AG04449 (cell line): Measurements from ENCODE around the gene RGL3.
"Not testable (repeated sequence)": the region's sequence is repeated elsewhere in the genome, so short reads cannot be mapped to it uniquely, and the experiment has no call there.

Experiments used
- CTCF ChIA-PET: fragments of 350-600 bp; formaldehyde crosslinking; extraction: SDS; loops from one replicate; lab custom pipeline; 2021; ENCODE audit warnings: antibody characterized with exemption; lab: Yijun Ruan, JAX
- POLR2A ChIA-PET: fragments of 400-600, 350-600 bp; formaldehyde crosslinking; extraction: SDS; loops from one replicate; lab custom pipeline; 2020; ENCODE audit warnings: antibody characterized with exemption, inconsistent platforms; lab: Yijun Ruan, JAX
- DNase-seq: peaks from one replicate; pipeline ENCODE4 v3.0.0-alpha.2; 2010; ENCODE audit warnings: low read depth, low spot score
- H3K4me3 ChIP-seq: 2 replicates; pipeline ENCODE4 v1.5.1; 2011; ENCODE audit warnings: low read depth, mild to moderate bottlenecking, control low read depth, low read length
- TF ChIP-seq, protein P1 (sequence below): IDR thresholded peaks from one replicate; pipeline ENCODE4 v1.5.1; 2011; ENCODE audit warnings: mild to moderate bottlenecking, moderate library complexity, low read length, control low read depth, inconsistent platforms; ENCODE audit not compliant: insufficient read depth; ENCODE audit errors: missing control alignments

RGL3 gene

DNA sequence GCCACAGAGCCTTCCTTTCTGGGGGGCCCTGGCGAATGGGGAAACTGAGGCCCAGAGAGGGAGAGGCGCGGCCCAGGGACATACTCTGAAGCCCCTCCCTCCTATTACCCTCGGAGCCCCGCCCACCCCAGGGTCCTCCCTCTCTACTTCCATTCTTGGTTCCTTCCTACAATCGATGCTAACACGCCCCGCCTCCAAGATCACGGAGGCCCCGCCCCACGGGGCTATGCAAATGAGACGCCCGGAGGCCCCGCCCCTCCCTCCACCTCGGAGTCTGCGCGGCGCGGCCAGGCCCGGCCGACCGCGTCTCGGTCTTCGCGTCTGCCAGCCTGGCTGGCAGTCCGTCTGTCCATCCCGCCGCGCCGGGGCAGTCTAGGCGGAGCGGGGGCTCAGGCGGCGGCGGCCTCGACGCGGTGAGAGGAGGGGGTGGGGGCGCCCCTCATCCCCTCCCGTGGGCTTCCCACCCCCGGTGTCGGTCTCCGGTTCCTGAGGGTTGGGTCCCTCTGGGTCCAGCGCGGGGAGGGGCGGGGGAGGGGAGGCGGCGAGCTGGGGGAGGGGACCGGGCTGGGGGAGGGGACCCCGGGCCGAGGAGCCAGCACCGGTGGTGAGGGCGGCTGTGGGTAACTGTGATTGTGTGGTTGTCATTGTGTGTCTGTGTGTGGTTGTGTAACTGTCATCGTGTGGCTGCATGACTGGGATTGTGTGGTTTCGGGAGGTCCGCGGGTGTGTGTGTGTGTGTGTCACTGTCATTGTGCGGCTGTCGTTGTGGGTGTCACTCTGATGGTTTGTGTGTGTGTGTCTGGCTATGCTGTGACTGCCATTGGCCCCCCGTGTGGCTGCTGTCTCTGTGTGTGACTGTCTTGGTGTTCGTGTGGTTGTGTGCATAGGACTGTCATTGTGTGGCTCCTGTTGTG lies 63.7 kb downstream of the RGL3 start, which contains the start of gene PLPPR2:
Gene PLPPR2 (plus strand): TSS at position 273 of the 914 bp plus-strand sequence. CDS start 2,242 bp downstream, outside the sequence.
- CTCF ChIA-PET, result no interaction called here
- DNase-seq, result no peak
- peak within 1 kb of the TSS; percentile 86 for H3K4me3 ChIP-seq
- POLR2A ChIA-PET, result no interaction called here
- TF ChIP-seq, protein P1, sequence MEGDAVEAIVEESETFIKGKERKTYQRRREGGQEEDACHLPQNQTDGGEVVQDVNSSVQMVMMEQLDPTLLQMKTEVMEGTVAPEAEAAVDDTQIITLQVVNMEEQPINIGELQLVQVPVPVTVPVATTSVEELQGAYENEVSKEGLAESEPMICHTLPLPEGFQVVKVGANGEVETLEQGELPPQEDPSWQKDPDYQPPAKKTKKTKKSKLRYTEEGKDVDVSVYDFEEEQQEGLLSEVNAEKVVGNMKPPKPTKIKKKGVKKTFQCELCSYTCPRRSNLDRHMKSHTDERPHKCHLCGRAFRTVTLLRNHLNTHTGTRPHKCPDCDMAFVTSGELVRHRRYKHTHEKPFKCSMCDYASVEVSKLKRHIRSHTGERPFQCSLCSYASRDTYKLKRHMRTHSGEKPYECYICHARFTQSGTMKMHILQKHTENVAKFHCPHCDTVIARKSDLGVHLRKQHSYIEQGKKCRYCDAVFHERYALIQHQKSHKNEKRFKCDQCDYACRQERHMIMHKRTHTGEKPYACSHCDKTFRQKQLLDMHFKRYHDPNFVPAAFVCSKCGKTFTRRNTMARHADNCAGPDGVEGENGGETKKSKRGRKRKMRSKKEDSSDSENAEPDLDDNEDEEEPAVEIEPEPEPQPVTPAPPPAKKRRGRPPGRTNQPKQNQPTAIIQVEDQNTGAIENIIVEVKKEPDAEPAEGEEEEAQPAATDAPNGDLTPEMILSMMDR, result no peak

DNA sequence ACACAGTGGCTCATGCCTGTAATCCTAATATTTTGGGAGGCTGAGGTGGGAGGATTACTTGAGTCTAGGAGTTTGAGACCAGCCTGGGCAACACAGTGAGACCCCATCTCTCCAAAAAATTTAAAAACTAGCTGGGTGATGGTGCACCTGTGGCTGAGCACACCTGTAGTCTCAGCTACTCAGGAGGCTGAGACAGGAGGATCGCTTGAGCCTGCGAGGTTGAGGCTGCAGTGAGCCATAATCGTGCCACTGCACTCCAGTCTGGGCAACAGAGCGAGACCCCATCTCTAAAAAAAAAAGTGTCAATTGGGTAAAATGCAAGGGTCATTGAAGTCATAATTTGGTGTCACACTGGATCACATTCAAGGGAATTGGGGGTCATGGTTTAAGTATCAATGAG lies 65.0 kb downstream of the RGL3 start:
- CTCF ChIA-PET, DNase-seq, POLR2A ChIA-PET, H3K4me3 ChIP-seq: not testable (repeated sequence)

DNA sequence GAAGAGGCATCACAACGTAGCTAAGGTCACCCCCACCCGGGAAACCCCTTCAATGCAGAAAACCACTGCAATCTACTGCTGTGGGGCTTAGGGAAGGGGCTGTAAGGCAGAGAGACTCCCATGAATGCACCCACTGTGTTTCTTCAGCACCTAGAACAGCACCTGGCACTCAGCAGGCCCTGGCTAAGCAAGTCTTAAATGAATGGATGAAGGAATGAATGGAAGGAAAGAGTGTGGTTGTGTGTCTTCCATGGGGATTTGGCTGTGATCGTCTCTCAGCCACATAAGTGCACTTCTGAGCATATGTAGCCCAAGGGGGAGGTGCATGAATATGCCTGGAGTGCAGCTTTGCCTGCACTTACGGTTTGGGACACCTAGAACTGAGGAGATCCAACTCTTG lies 69.9 kb downstream of the RGL3 start:
- no peak for DNase-seq
- CTCF ChIA-PET, result interaction anchor here (1.0 to 1.5 kb wide), 2 partner anchors 32 to 55 kb away, joined by 3 to 6 read pairs; no protein-coding TSS in a partner anchor
- POLR2A ChIA-PET, result no interaction called here
- TF ChIP-seq, protein P1, result no peak
- H3K4me3 ChIP-seq, result no peak overlapping the region

DNA sequence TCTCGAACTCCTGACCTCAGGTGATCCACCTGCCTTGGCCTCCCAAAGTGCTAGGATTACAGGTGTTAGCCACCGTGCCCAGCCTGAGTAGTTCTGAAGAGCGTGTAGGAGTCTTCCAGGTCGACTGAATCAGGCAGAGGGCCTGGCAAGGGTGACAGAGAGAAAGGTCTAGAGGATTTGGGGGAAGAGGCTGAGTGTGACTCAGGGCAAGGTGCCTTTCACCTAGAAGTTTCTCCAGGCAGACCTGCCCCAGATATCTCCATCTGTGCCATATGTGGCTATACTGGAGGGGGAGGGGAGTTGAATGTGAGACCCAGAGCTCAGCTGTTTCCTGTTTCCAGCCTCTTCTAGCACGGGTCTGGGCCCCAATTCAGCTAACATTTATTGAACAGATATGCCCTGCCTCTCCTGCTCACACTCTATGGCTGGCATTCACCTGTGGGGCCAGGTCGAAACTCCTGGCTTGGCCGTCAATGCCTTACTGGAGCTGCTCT lies 71.5 kb downstream of the RGL3 start:
- TF ChIP-seq, protein P1, result no peak
- H3K4me3 ChIP-seq, result no peak overlapping the region
- POLR2A ChIA-PET, result no interaction called here
- CTCF ChIA-PET, result interaction anchor here (4.3 kb wide), 1 partner anchor 33 kb away, joined by 15 read pairs; no protein-coding TSS in a partner anchor
- no peak for DNase-seq

DNA sequence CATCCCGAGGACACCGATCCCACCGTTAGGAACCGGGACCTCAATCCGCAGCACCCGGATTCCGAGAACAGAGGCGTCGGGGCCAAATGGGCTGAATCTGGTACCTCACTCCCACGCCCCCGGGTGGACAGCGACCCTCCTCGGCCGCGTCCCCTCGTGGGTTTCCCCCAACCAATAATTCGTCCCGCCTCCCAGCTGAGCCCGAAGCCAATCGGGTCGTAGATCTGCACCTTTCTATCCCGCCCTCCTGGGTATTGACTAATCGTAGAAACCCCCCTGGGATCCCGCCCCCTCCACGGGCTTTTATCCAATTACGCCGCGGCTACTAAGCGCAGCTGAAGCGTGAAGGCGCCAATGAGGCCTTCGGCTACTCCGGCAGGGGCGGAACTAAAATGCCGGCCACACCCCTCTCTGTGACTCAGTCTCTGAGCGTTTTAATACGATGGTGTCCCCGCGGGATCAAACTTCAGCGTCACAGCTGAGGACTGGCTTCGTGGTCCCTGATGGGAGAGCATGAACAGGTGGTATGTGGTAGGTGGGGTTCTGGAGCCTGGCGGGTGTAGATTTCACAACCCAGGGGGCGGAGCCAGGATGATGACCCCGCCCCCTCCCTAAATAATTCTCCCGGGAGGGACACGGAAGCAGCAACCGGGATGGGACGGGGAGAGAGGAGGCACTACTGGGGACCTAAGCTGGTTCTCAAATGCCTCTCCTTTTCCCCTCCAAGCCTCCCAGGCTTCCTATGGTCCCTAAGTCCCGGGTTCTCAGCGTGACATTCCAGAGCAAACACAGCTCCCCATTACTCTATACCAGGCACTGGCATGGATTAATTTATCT lies 72.8 kb downstream of the RGL3 start, which contains the start of the genes CCDC159 and TMEM205:
Gene CCDC159 (plus strand): TSS at position 416 of the 837 bp plus-strand sequence. CDS start 88 bp downstream, at position 504.
Gene TMEM205 (minus strand): TSS at position 165 of the 837 bp plus-strand sequence. CDS start 649 bp downstream, outside the sequence.
- ChIA-PET CTCF (interaction anchor here (1.4 to 4.3 kb wide), 4 partner anchors 28 to 136 kb away, joined by 4 to 15 read pairs (median 6); partner anchors contain the start of gene SWSAP1), POLR2A (interaction anchor here (0.7 to 1.1 kb wide), 4 partner anchors 28 to 89 kb away, joined by 3 to 10 read pairs (median 4); partner anchors contain the start of genes ODAD3, PRKCSH and SWSAP1)
- TF ChIP-seq, protein P1, result peak; percentile 12
- DNase-seq, result peak; percentile 95
- peak within 1 kb of the TSS; percentile 90 for H3K4me3 ChIP-seq
